Mucosa of stomach (tissue), 1 donor: ENCODE results near the gene DHRSX.

Experiments
- H3K27me3 ChIP-seq: one replicate; pipeline ENCODE4 v1.7.0; 2013; ENCODE audit warnings: mild to moderate bottlenecking, low read length; ENCODE audit not compliant: control insufficient read depth, insufficient read depth
- H3K36me3 ChIP-seq: one replicate; pipeline ENCODE4 v1.7.0; 2013; ENCODE audit warnings: low read length; ENCODE audit not compliant: control insufficient read depth, insufficient read depth
- H3K4me1 ChIP-seq: one replicate; pipeline ENCODE4 v1.7.0; 2013; ENCODE audit warnings: mild to moderate bottlenecking, low read length; ENCODE audit not compliant: control insufficient read depth, insufficient read depth
- H3K4me3 ChIP-seq: one replicate; pipeline ENCODE4 v1.7.0; 2013; ENCODE audit warnings: low read length
- H3K9ac ChIP-seq: one replicate; pipeline ENCODE4 v1.7.0; 2013; ENCODE audit warnings: mild to moderate bottlenecking, low read length, moderate library complexity
- H3K9me3 ChIP-seq: one replicate; pipeline ENCODE4 v1.7.0; 2013; ENCODE audit warnings: mild to moderate bottlenecking, low read length, moderate library complexity; ENCODE audit not compliant: control insufficient read depth
- donor health status: Pancreatic carcinoma.

DHRSX gene

GRCh38 chrX:2502120-2502667 is 1.4 kb upstream of the DHRSX start:
- H3K9ac ChIP-seq, result no peak overlapping the region
- no peaks in the 10 kb centered on the region for H3K36me3 ChIP-seq
- H3K9me3 ChIP-seq, result no peaks in the 10 kb centered on the region
- no peaks in the 10 kb centered on the region for H3K27me3 ChIP-seq
- H3K4me1 ChIP-seq, result peaks cover 30% of the 10 kb centered on the region
- no peak overlapping the region for H3K4me3 ChIP-seq

- Histone ChIP-seq H3K4me1 (peaks cover 30% of the 10 kb centered on the region), H3K9ac (no peak overlapping the region), H3K36me3 (no peaks in the 10 kb centered on the region), H3K4me3 (no peak overlapping the region), H3K27me3 (no peaks in the 10 kb centered on the region), H3K9me3 (no peaks in the 10 kb centered on the region)
Measured at GRCh38 chrX:2501559-2502102, 855 bp upstream of the DHRSX start.

GRCh38 chrX:2500091-2500802 is 529 bp downstream of the DHRSX start:
- Histone ChIP-seq H3K9ac (peak overlapping the region; percentile 87), H3K27me3 (no peaks in the 10 kb centered on the region), H3K36me3 (no peaks in the 10 kb centered on the region), H3K4me1 (peaks cover 30% of the 10 kb centered on the region), H3K4me3 (peak overlapping the region; percentile 41), H3K9me3 (no peaks in the 10 kb centered on the region)

- Histone ChIP-seq H3K9me3 (no peaks in the 10 kb centered on the region), H3K36me3 (no peaks in the 10 kb centered on the region), H3K4me3 (no peak overlapping the region), H3K4me1 (peaks cover 30% of the 10 kb centered on the region), H3K27me3 (no peaks in the 10 kb centered on the region), H3K9ac (peak overlapping the region; percentile 87)
Measured at GRCh38 chrX:2499507-2499906, 1.3 kb downstream of the DHRSX start.

- Histone ChIP-seq H3K4me1 (peaks cover 30% of the 10 kb centered on the region), H3K27me3 (no peaks in the 10 kb centered on the region), H3K9ac (peak overlapping the region; percentile 87), H3K36me3 (no peaks in the 10 kb centered on the region), H3K9me3 (no peaks in the 10 kb centered on the region), H3K4me3 (peak overlapping the region; percentile 21)
Measured at GRCh38 chrX:2498781-2499302, 1.9 kb downstream of the DHRSX start.

- Histone ChIP-seq H3K36me3 (no peaks in the 10 kb centered on the region), H3K9ac (peak overlapping the region; percentile 87), H3K27me3 (no peaks in the 10 kb centered on the region), H3K9me3 (no peaks in the 10 kb centered on the region), H3K4me1 (peaks cover 30% of the 10 kb centered on the region), H3K4me3 (peak overlapping the region; percentile 21)
Measured at GRCh38 chrX:2497961-2498780, 2.6 kb downstream of the DHRSX start.

- no peaks in the 10 kb centered on the region for H3K9me3 ChIP-seq
- peaks cover 31% of the 10 kb centered on the region for H3K4me1 ChIP-seq
Measured at GRCh38 chrX:2495595-2495994, 5.2 kb downstream of the DHRSX start.

GRCh38 chrX:2492531-2493218 is 8.1 kb downstream of the DHRSX start:
- peaks cover 2% of the 10 kb centered on the region for H3K36me3 ChIP-seq

More at GRCh38 chrX:2495595-2495994, 5.2 kb downstream of the DHRSX start:
- Histone ChIP-seq H3K27me3 (no peaks in the 10 kb centered on the region), H3K36me3 (no peaks in the 10 kb centered on the region), H3K9ac (no peak overlapping the region), H3K4me3 (no peak overlapping the region)

GRCh38 chrX:2490634-2491033 is 10.1 kb downstream of the DHRSX start:
- H3K4me1 ChIP-seq, result peaks cover 5% of the 10 kb centered on the region
- H3K9me3 ChIP-seq, result no peaks in the 10 kb centered on the region
- H3K4me3 ChIP-seq, result no peak overlapping the region
- H3K36me3 ChIP-seq, result peaks cover 5% of the 10 kb centered on the region
- H3K27me3 ChIP-seq, result no peaks in the 10 kb centered on the region
- no peak overlapping the region for H3K9ac ChIP-seq

More at GRCh38 chrX:2492531-2493218, 8.1 kb downstream of the DHRSX start:
- H3K4me3 ChIP-seq, result no peak overlapping the region
- H3K4me1 ChIP-seq, result peaks cover 9% of the 10 kb centered on the region
- no peaks in the 10 kb centered on the region for H3K27me3 ChIP-seq
- no peaks in the 10 kb centered on the region for H3K9me3 ChIP-seq
- no peak overlapping the region for H3K9ac ChIP-seq

- Histone ChIP-seq H3K36me3 (peaks cover 5% of the 10 kb centered on the region), H3K9ac (no peak overlapping the region), H3K4me3 (no peak overlapping the region), H3K9me3 (no peaks in the 10 kb centered on the region), H3K4me1 (peaks cover 5% of the 10 kb centered on the region), H3K27me3 (no peaks in the 10 kb centered on the region)
Measured at GRCh38 chrX:2489446-2490445, 11.0 kb downstream of the DHRSX start.
